ENCODE measurements around the gene NFIB. TPM values are rescaled to one million over a fixed set of nuclear protein-coding genes. Genes with fewer than 3 reads are reported as not detected.

The NFIB gene
- total and polyA plus RNA-seq, 8 donors: 88.8 to 144 (median 127) TPM

- Histone ChIP-seq H3K36me3 (no peaks in the 10 kb centered on the region), H3K9me3 (no peaks in the 10 kb centered on the region), H3K4me1 (peaks cover 18 to 42% of the 10 kb centered on the region in 2 donors), H3K27me3 (peaks cover 0 to 43% of the 10 kb centered on the region in 2 donors), H3K27ac (peak overlapping the region; percentile 93), H3K4me3 (peak overlapping the region; percentile 42 to 70)
- intact Hi-C loops (cut with DNase I): no loop called here
- DNase-seq: peak; percentile 91 to 98 (median 94)
- peak; percentile 35 to 39 for TF ChIP-seq CTCF (IDR thresholded peaks at IDR 0.05)
- peak; percentile 91 for ATAC-seq
Measured at GRCh38 chr9:14322211-14323082, 8.5 kb upstream of the NFIB start.

- Histone ChIP-seq H3K9me3 (no peaks in the 10 kb centered on the region), H3K36me3 (no peaks in the 10 kb centered on the region), H3K27ac (peak overlapping the region; percentile 93), H3K4me1 (peaks cover 18 to 47% of the 10 kb centered on the region in 2 donors), H3K4me3 (peak overlapping the region; percentile 42 to 70), H3K27me3 (peaks cover 0 to 51% of the 10 kb centered on the region in 2 donors)
- DNase-seq (no peak), ATAC-seq (no peak)
- no peak for TF ChIP-seq CTCF (IDR thresholded peaks at IDR 0.05)
- intact Hi-C loops (cut with DNase I): no loop called here
Measured at GRCh38 chr9:14321517-14322130, 7.7 kb upstream of the NFIB start.

- ATAC-seq: peak; percentile 3
- Histone ChIP-seq H3K36me3 (no peaks in the 10 kb centered on the region), H3K4me3 (peak overlapping the region; percentile 42 to 70), H3K27ac (peak overlapping the region; percentile 93), H3K4me1 (peaks cover 23 to 53% of the 10 kb centered on the region in 2 donors), H3K27me3 (peaks cover 0 to 62% of the 10 kb centered on the region in 2 donors), H3K9me3 (no peaks in the 10 kb centered on the region)
- intact Hi-C loops (cut with DNase I): no loop called here
- no peak for TF ChIP-seq CTCF (IDR thresholded peaks at IDR 0.05)
- peak in 1 of 4 donors; percentile 74 for DNase-seq
Measured at GRCh38 chr9:14320271-14321181, 6.6 kb upstream of the NFIB start.

DNA sequence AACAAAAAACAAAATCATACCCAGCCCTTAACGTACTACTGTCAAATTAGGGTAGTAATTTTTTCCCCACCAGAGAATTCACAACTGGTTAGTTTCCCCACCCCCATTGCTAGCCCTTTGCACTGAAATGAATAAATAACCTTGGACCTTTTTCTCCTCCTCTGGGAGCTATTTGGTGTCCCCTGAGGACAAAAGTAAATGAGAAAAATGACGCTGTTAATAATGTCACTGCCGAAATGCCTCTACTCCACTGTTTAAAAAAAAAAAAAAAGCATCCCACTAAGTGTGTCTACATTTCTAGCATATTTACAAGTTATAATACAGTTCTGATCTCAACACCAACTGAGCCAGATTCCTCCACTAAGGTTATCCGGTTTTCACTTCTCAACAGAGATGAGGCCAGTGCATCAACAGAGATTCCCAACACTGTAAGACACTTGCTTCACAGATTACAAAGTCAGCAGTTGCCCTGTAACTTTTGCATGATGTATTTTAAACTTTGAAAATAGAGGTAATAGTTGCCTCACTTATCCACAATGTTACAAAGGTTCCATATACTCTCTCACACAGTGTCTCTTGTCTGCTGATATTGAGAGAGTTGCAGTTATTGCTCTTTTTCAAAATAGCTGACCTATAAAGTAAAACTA, 5.1 kb upstream of the NFIB start:
- DNase-seq (no peak), ATAC-seq (no peak)
- Histone ChIP-seq H3K36me3 (no peaks in the 10 kb centered on the region), H3K27me3 (peaks cover 0 to 72% of the 10 kb centered on the region in 2 donors), H3K4me3 (no peak overlapping the region), H3K9me3 (no peaks in the 10 kb centered on the region), H3K27ac (peak overlapping the region; percentile 93), H3K4me1 (peaks cover 23 to 58% of the 10 kb centered on the region in 2 donors)
- intact Hi-C loops (cut with DNase I): no loop called here
- no peak for TF ChIP-seq CTCF (IDR thresholded peaks at IDR 0.05)
